ENCODE data around the gene CD63. TPM values are rescaled to one million over a fixed set of nuclear protein-coding genes. Genes with fewer than 3 reads are reported as not detected.
A peak's percentile ranks its signal among the peaks of the same experiment; 100 is the strongest.

The CD63 gene
- total RNA-seq, 4 donors from 2014 or later: 427 to 723 (median 581) TPM

DNA sequence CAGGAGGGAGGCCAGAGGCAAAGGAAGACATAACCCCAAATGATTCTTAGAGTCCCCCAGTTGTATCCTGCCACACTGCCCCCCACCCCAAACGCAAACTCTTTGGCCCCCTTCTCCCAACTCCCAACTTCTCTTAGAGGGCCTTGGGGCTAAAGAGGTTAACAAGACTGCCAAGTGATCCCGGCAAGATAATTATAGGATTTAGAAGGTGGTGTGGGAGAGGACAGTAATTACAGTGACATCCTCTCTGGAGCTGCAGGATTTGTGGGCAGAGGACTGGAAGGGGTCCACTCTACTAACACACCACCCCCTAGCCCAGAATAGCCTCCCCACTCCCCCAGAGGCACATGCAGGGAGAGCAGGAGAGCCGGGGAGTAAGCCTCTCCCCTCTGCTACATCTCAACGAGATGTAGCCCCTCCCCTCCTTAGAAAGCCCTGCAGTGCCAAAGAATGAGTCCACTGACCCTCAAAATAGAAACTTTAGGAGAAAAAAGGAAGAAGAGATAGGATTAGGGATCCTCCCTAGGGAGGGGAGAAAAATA is 8.8 kb upstream of the CD63 start:
- in situ Hi-C loops (cut with MboI; ENCODE audit: low pct_ligation_motif_present in 1 of 4, low pct_unique_long_range_greater_than_20kb in 1 of 4, low sequenced_read_pairs in 3 of 4): loop anchor here in 2 of 4 donors (10.0 kb wide), 2 partner anchors 77 to 197 kb away; partner anchors contain the start of genes DGKA (in 1 of the 2), ORMDL2 (in 1 of the 2) and SARNP (in 1 of the 2)
- H3K4me3 ChIP-seq: peak overlapping the region in 1 of 4 donors; percentile 62
- intact Hi-C loops (cut with DNase I; ENCODE audit: low total_unique reads): loop anchor here (2.0 kb wide), 1 partner anchor 203 kb away; no protein-coding TSS in a partner anchor
- peaks cover 7 to 24% (median 20%) of the 10 kb centered on the region in 4 donors for H3K4me1 ChIP-seq
- peaks cover 7% of the 10 kb centered on the region for H3K27me3 ChIP-seq
- H3K36me3 ChIP-seq: no peaks in the 10 kb centered on the region
- TF ChIP-seq EP300 (IDR thresholded peaks at IDR 0.05; ENCODE audit: low read depth) (no peak), POLR2A (IDR thresholded peaks at IDR 0.05) (no peak), POLR2AphosphoS5 (IDR thresholded peaks at IDR 0.05) (no peak)
- TF ChIP-seq, protein P1, sequence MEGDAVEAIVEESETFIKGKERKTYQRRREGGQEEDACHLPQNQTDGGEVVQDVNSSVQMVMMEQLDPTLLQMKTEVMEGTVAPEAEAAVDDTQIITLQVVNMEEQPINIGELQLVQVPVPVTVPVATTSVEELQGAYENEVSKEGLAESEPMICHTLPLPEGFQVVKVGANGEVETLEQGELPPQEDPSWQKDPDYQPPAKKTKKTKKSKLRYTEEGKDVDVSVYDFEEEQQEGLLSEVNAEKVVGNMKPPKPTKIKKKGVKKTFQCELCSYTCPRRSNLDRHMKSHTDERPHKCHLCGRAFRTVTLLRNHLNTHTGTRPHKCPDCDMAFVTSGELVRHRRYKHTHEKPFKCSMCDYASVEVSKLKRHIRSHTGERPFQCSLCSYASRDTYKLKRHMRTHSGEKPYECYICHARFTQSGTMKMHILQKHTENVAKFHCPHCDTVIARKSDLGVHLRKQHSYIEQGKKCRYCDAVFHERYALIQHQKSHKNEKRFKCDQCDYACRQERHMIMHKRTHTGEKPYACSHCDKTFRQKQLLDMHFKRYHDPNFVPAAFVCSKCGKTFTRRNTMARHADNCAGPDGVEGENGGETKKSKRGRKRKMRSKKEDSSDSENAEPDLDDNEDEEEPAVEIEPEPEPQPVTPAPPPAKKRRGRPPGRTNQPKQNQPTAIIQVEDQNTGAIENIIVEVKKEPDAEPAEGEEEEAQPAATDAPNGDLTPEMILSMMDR (IDR thresholded peaks at IDR 0.05): no peak
- WGBS, 2 donors (ENCODE audit: low coverage in 1 of 2): 13% methylated on average over 4 of the region's 4 CpGs; no CpG with 5 or more reads in 1 of the 2 donors
- H3K27ac ChIP-seq: peak overlapping the region; percentile 72 to 91 (median 83)
- DNase-seq: no peak
- H3K9me3 ChIP-seq: no peaks in the 10 kb centered on the region

DNA sequence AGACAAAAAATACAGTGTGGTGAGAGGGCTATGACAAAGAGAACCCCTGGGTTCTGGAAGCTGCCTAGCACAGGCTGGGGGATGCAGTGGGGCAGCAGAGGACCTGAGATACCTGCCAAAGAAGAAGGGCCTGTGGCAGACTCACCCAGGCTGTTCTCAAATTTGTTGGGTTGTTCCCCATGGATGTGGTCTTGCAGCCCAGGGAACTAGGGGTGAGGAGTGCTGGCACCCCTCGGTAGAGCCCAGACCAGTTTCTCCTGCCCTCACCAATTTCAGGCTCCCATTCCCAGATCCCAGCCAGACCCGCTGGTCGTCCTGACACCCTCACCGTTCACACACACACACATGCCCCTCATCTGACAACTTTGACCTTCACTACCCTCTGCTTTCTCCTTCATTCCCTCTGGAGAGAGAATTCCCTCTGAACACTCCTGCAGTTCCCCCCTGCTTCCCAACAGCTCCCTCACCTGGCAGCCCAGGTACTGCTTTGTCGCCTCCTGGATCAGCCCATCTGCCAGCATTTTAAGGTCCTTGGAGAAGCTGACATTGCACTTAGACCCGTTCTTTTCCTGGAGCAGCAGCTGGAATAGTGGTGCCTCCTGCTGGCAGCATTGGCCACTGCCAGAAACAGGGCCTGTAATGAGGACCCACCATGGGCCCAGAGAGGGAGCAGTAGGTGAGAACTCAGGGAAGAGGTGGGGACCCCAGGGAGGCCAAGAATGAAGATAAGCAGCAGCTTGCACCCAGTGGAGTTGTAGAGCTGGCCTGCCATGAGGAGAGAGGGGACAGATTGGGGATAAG is 8.2 kb upstream of the CD63 start:
- intact Hi-C loops (cut with DNase I; ENCODE audit: low total_unique reads) (no loop called here), in situ Hi-C loops (cut with MboI; ENCODE audit: low pct_ligation_motif_present in 1 of 4, low pct_unique_long_range_greater_than_20kb in 1 of 4, low sequenced_read_pairs in 3 of 4) (loop anchor here in 2 of 4 donors (10.0 kb wide), 2 partner anchors 78 to 198 kb away; partner anchors contain the start of genes DGKA (in 1 of the 2), ORMDL2 (in 1 of the 2) and SARNP (in 1 of the 2))
- no peaks in the 10 kb centered on the region for H3K36me3 ChIP-seq
- peaks cover 7 to 19% (median 17%) of the 10 kb centered on the region in 4 donors for H3K4me1 ChIP-seq
- H3K4me3 ChIP-seq: no peak overlapping the region
- H3K27me3 ChIP-seq: peaks cover 5% of the 10 kb centered on the region
- 43% methylated on average over 6 of the region's 6 CpGs; no CpG with 5 or more reads in 1 of the 2 donors for WGBS, 2 donors (ENCODE audit: low coverage in 1 of 2)
- DNase-seq: peak; percentile 89
- TF ChIP-seq EP300 (IDR thresholded peaks at IDR 0.05; ENCODE audit: low read depth): no peak
- peak in 2 of 3 donors; percentile 28 to 35 for TF ChIP-seq POLR2AphosphoS5 (IDR thresholded peaks at IDR 0.05)
- TF ChIP-seq, protein P1 (IDR thresholded peaks at IDR 0.05): peak; percentile 72 to 97 (median 85)
- H3K27ac ChIP-seq: peak overlapping the region; percentile 72 to 91 (median 83)
- no peaks in the 10 kb centered on the region for H3K9me3 ChIP-seq

DNA sequence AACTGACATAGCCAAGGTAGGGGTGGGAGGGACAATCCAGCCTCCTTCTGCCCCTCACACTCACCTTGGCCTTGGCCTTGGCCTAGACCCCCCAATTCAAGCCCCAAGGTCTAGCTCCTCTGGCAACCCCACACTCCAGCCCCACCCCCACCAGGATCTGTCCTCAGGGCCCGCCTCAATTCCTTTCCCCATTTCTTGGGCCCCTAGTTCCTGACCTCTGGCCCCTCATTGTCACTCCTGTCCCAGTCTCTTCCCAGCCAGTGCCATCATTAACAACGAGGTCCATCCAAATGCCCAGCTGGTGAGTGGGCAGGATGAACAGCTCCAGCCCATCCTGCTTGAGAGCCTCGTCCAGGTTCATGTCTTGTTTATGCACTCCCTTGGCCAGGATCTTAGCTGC is 7.3 kb upstream of the CD63 start:
- peaks cover 7 to 25% (median 18%) of the 10 kb centered on the region in 4 donors for H3K4me1 ChIP-seq
- no peaks in the 10 kb centered on the region for H3K27me3 ChIP-seq
- no peak overlapping the region for H3K27ac ChIP-seq
- intact Hi-C loops (cut with DNase I; ENCODE audit: low total_unique reads) (no loop called here), in situ Hi-C loops (cut with MboI; ENCODE audit: low pct_ligation_motif_present in 1 of 4, low pct_unique_long_range_greater_than_20kb in 1 of 4, low sequenced_read_pairs in 3 of 4) (loop anchor here in 2 of 4 donors (10.0 kb wide), 2 partner anchors 79 to 199 kb away; partner anchors contain the start of genes DGKA (in 1 of the 2), ORMDL2 (in 1 of the 2) and SARNP (in 1 of the 2))
- no peak overlapping the region for H3K4me3 ChIP-seq
- no peak for DNase-seq
- TF ChIP-seq EP300 (IDR thresholded peaks at IDR 0.05; ENCODE audit: low read depth) (no peak), POLR2AphosphoS5 (IDR thresholded peaks at IDR 0.05) (no peak), POLR2A (IDR thresholded peaks at IDR 0.05) (no peak)
- TF ChIP-seq, protein P1 (IDR thresholded peaks at IDR 0.05): no peak
- 73 to 92% methylated on average over 2 to 3 of the region's 3 CpGs for WGBS, 2 donors (ENCODE audit: low coverage in 1 of 2)
- H3K9me3 ChIP-seq: no peaks in the 10 kb centered on the region
- no peaks in the 10 kb centered on the region for H3K36me3 ChIP-seq

DNA sequence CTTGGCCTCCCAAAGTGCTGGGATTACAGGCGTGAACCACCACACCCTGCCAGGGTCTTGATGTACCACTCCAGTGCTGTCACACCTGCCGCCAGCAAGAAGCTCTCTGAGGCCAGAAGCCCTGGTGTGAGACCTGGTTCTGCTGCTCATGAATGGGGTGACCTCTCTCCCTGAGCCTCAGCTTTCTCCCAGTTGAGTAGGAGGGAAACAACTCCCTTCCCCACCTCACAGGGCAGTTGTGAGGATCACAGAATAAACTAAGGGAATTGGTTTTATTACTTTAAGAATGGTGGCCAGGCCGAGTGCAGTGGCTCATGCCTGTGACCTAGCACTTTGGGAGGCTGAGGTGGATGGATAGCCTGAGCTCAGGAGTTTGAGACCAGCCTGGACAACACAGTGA is 5.8 kb upstream of the CD63 start:
- Histone ChIP-seq H3K27me3 (no peaks in the 10 kb centered on the region), H3K27ac (no peak overlapping the region), H3K36me3 (no peaks in the 10 kb centered on the region), H3K4me3 (no peak overlapping the region), H3K9me3 (no peaks in the 10 kb centered on the region), H3K4me1 (peaks cover 12 to 40% (median 28%) of the 10 kb centered on the region in 4 donors)
- 88% methylated on average over 3 of the region's 3 CpGs; no CpG with 5 or more reads in 1 of the 2 donors for WGBS, 2 donors (ENCODE audit: low coverage in 1 of 2)
- no peak for DNase-seq
- no peak for TF ChIP-seq POLR2AphosphoS5 (IDR thresholded peaks at IDR 0.05)
- TF ChIP-seq POLR2A (IDR thresholded peaks at IDR 0.05): no peak
- no peak for TF ChIP-seq EP300 (IDR thresholded peaks at IDR 0.05; ENCODE audit: low read depth)
- TF ChIP-seq, protein P1 (IDR thresholded peaks at IDR 0.05): no peak
- intact Hi-C loops (cut with DNase I; ENCODE audit: low total_unique reads) (no loop called here), in situ Hi-C loops (cut with MboI; ENCODE audit: low pct_ligation_motif_present in 1 of 4, low pct_unique_long_range_greater_than_20kb in 1 of 4, low sequenced_read_pairs in 3 of 4) (loop anchor here in 3 of 4 donors (5.0 to 10.0 kb wide), 3 partner anchors 80 to 200 kb away; partner anchors contain the start of genes DGKA (in 1 of the 3), ORMDL2 (in 1 of the 3), PYM1 (in 1 of the 3) and SARNP (in 1 of the 3))

Data from transverse colon (tissue), 4 donors.